Muscle layer of duodenum (tissue), 2 donors: ENCODE results near the gene CCDC18.
"Not testable (repeated sequence)": the region's sequence is repeated elsewhere in the genome, so short reads cannot be mapped to it uniquely, and the experiment has no call there.

Experiments
- H3K27ac ChIP-seq: one replicate; pipeline ENCODE4 v1.7.0; 2013; ENCODE audit warnings: mild to moderate bottlenecking, low read length
- H3K27me3 ChIP-seq: one replicate; pipeline ENCODE4 v1.7.0; 2013; ENCODE audit warnings: low read depth, mild to moderate bottlenecking, control low read depth, low read length
- H3K36me3 ChIP-seq, 2 donors: one replicate each; pipeline ENCODE4 v1.7.0; 2013; ENCODE audit warnings: low read length in 2 of 2, control low read depth in 1 of 2, mild to moderate bottlenecking in 1 of 2; ENCODE audit not compliant: insufficient read depth in 2 of 2, control insufficient read depth in 1 of 2
- H3K4me1 ChIP-seq, 2 donors: one replicate each; pipeline ENCODE4 v1.7.0; 2013; ENCODE audit warnings: low read length in 2 of 2, mild to moderate bottlenecking in 2 of 2, control low read depth in 1 of 2, moderate library complexity in 1 of 2; ENCODE audit not compliant: insufficient read depth in 2 of 2, control insufficient read depth in 1 of 2
- H3K4me3 ChIP-seq, 2 donors: one replicate each; pipeline ENCODE4 v1.7.0; 2013; ENCODE audit warnings: low read length in 2 of 2, low read depth in 1 of 2, mild to moderate bottlenecking in 1 of 2
- H3K9me3 ChIP-seq, 2 donors: one replicate each; pipeline ENCODE4 v1.7.0; 2013; ENCODE audit warnings: low read length in 2 of 2, control low read depth in 1 of 2, mild to moderate bottlenecking in 1 of 2; ENCODE audit not compliant: control insufficient read depth in 1 of 2
- donor health status: healthy.

CCDC18 gene

DNA sequence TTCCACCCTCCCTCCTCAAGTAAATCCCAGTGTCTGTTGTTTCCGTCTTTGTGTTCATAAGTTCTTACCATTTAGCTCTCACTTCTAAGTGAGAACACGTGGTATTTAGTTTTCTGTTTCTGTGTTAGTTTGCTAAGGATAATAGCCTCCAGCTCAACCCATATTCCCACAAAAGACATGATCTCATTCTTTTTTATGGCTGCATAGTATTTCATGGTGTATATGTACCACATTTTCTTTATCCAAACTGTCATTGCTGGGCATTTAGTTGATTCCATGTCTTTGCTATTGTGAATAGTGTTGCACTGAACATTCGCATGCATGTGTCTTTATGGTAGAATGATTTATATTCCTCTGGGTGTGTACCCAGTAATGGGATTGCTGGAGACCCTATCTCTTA, 5.9 kb upstream of the CCDC18 start:
- not testable (repeated sequence) for H3K4me3 ChIP-seq, H3K36me3 ChIP-seq, H3K27ac ChIP-seq, H3K27me3 ChIP-seq, H3K9me3 ChIP-seq
- peaks cover 11 to 25% of the 10 kb centered on the region in 2 donors for H3K4me1 ChIP-seq

GRCh38 chr1:93177991-93178390, 2.5 kb upstream of the CCDC18 start:
- Histone ChIP-seq H3K4me3 (peak overlapping the region; percentile 77 to 93), H3K27ac (peak overlapping the region; percentile 33)

DNA sequence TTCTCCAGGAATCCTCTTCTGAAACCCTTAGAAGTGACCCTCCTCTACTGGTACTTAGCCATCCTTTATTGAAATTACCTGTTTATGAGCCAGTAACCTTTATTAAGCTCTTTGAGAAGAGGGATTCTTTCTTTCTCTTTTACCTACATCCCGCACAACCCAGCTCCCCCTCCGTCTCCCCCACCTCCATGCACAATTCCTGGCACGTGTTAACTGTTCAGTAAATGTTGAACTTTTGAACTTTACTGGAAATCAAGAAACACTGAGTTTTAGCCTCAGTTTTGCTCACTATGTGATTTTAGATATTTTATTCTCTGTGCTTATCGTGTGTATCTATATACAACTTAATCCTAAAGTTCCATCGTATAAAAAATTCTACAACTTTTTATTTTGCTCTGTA, 2.1 kb upstream of the CCDC18 start:
- peak overlapping the region; percentile 77 to 93 for H3K4me3 ChIP-seq
- H3K4me1 ChIP-seq = peaks cover 11 to 26% of the 10 kb centered on the region in 2 donors
- no peaks in the 10 kb centered on the region for H3K27me3 ChIP-seq
- peaks cover 5 to 6% of the 10 kb centered on the region in 2 donors for H3K36me3 ChIP-seq
- H3K9me3 ChIP-seq = no peaks in the 10 kb centered on the region
- H3K27ac ChIP-seq = peak overlapping the region; percentile 33

More at GRCh38 chr1:93177991-93178390, 2.5 kb upstream of the CCDC18 start:
- Histone ChIP-seq H3K27me3 (no peaks in the 10 kb centered on the region), H3K4me1 (peaks cover 11 to 26% of the 10 kb centered on the region in 2 donors), H3K9me3 (no peaks in the 10 kb centered on the region), H3K36me3 (peaks cover 5 to 6% of the 10 kb centered on the region in 2 donors)

DNA sequence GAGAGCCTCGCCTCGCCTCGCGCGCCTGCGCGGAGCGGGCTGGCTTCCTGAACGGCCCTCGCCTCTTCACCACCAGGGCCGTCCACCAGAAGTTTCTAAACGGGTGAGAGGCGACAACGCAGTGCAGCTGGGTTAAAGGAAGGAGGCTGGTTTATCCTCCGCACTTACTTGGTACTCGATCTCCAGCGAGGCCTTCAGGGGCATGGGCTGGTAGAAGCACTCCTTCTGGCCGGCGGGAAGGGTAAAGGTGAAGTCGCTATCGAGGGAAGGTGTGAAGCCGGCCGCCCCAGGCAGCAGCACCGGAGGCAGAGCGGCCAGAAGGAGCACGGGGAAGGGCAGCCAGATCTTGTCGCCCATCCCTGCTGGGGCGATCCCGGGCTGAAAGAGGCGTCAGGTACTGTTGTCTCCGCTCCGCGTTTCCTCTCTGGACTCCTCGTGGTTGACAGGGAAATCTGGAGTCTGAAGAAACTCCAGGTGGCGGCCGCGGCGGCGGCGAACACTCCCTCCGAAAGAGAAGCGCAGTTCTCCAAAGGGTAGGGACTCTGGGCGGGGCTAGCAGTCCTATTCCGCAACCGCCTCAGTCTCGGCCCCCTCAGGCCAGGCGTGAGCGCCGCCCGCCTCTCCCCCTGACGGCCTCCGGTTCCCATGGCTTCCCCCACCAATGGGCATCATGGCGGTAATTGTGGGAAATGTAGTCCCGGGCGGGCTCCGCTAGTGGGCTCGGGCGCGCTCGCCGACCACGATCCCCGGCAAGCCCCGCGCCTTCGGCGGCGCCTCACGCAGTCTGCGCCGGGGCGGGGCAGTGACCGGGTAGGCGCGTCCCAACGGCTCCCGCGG, 420 bp upstream of the CCDC18 start, which contains the start of gene TMED5:
Gene TMED5, minus strand, starts transcription at position 528 of the 837 bp plus-strand sequence. Its CDS starts 171 bp downstream, at position 357.
- Histone ChIP-seq H3K9me3 (no peaks in the 10 kb centered on the region), H3K27me3 (no peaks in the 10 kb centered on the region), H3K36me3 (peaks cover 5 to 6% of the 10 kb centered on the region in 2 donors)

GRCh38 chr1:93186667-93187066, 6.1 kb downstream of the CCDC18 start:
- no peak overlapping the region for H3K4me3 ChIP-seq
- no peaks in the 10 kb centered on the region for H3K36me3 ChIP-seq
- no peaks in the 10 kb centered on the region for H3K27me3 ChIP-seq
- H3K4me1 ChIP-seq = no peaks in the 10 kb centered on the region
- H3K27ac ChIP-seq = no peak overlapping the region
- no peaks in the 10 kb centered on the region for H3K9me3 ChIP-seq

More for the DNA sequence above, 420 bp upstream of the CCDC18 start, which contains the start of gene TMED5:
- Histone ChIP-seq H3K4me1 (peaks cover 11 to 23% of the 10 kb centered on the region in 2 donors), H3K4me3 (peak within 1 kb of the TSS; percentile 77 to 93), H3K27ac (peak within 1 kb of the TSS; percentile 100)

- Histone ChIP-seq H3K27me3 (no peaks in the 10 kb centered on the region), H3K4me1 (no peaks in the 10 kb centered on the region), H3K27ac (no peak overlapping the region), H3K36me3 (peaks cover 0 to 3% of the 10 kb centered on the region in 2 donors), H3K4me3 (no peak overlapping the region), H3K9me3 (no peaks in the 10 kb centered on the region)
These were observed 9.9 kb downstream of the CCDC18 start for GRCh38 chr1:93190432-93190831.

- H3K4me3 ChIP-seq = no peak overlapping the region
- no peaks in the 10 kb centered on the region for H3K27me3 ChIP-seq
- H3K27ac ChIP-seq = no peak overlapping the region
- H3K36me3 ChIP-seq = peaks cover 0 to 3% of the 10 kb centered on the region in 2 donors
- no peaks in the 10 kb centered on the region for H3K9me3 ChIP-seq
- H3K4me1 ChIP-seq = no peaks in the 10 kb centered on the region
These were observed 13.9 kb downstream of the CCDC18 start for GRCh38 chr1:93194231-93194990.

GRCh38 chr1:93196591-93196990, 16.1 kb downstream of the CCDC18 start:
- no peak overlapping the region for H3K27ac ChIP-seq
- no peaks in the 10 kb centered on the region for H3K27me3 ChIP-seq
- H3K4me1 ChIP-seq = no peaks in the 10 kb centered on the region
- no peak overlapping the region for H3K4me3 ChIP-seq
- peaks cover 0 to 3% of the 10 kb centered on the region in 2 donors for H3K36me3 ChIP-seq
- H3K9me3 ChIP-seq = no peaks in the 10 kb centered on the region

DNA sequence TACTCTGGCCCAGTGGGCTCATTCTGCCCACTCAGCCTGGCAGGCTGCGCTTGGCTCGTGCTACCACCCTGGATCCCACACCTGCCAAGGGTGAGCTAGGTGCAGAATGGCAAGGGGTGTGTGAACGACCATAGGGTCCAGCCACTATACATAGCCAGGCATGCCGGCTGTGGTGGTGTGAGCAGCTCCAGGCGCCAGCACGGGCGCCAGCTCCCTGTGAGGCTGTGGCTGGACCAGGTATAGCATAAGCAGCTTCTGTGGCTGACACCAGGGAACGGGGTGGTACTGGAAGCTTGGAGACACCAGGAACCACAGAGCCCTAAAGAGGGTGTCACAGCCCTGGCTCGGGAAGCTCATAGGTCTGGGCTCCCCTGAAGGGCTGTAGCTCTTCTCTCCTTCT, 18.6 kb downstream of the CCDC18 start:
- H3K9me3 ChIP-seq = no peaks in the 10 kb centered on the region
- no peak overlapping the region for H3K4me3 ChIP-seq
- no peaks in the 10 kb centered on the region for H3K4me1 ChIP-seq
- no peaks in the 10 kb centered on the region for H3K27me3 ChIP-seq
- no peaks in the 10 kb centered on the region for H3K36me3 ChIP-seq
- no peak overlapping the region for H3K27ac ChIP-seq

- Histone ChIP-seq H3K27me3 (no peaks in the 10 kb centered on the region), H3K9me3 (no peaks in the 10 kb centered on the region), H3K27ac (no peak overlapping the region)
These were observed 19.6 kb downstream of the CCDC18 start for GRCh38 chr1:93200086-93200620.

GRCh38 chr1:93200714-93201113, 20.2 kb downstream of the CCDC18 start:
- H3K9me3 ChIP-seq = no peaks in the 10 kb centered on the region
- no peaks in the 10 kb centered on the region for H3K27me3 ChIP-seq
- H3K36me3 ChIP-seq = no peaks in the 10 kb centered on the region
- H3K4me1 ChIP-seq = no peaks in the 10 kb centered on the region
- no peak overlapping the region for H3K27ac ChIP-seq
- no peak overlapping the region for H3K4me3 ChIP-seq

More at GRCh38 chr1:93200086-93200620, 19.6 kb downstream of the CCDC18 start:
- Histone ChIP-seq H3K36me3 (no peaks in the 10 kb centered on the region), H3K4me3 (no peak overlapping the region), H3K4me1 (no peaks in the 10 kb centered on the region)
